ENCODE results near the gene AK2.
"Not testable (repeated sequence)": the region's sequence is repeated elsewhere in the genome, so short reads cannot be mapped to it uniquely, and the experiment has no call there.

- not testable (repeated sequence) for TF ChIP-seq CTCF (IDR thresholded peaks at IDR 0.05; ENCODE audit: insufficient read depth, low read length); GABPA (IDR thresholded peaks at IDR 0.05; ENCODE audit: low read depth); REST (IDR thresholded peaks at IDR 0.05; ENCODE audit: insufficient replicate concordance, low read depth); SPI1 (IDR thresholded peaks at IDR 0.05; ENCODE audit: borderline replicate concordance, low read depth)
- TF ChIP-seq POLR2AphosphoS5 (IDR thresholded peaks at IDR 0.05; ENCODE audit: low read depth), result 0 out of 2 replicates have a peak, but pooled peaks have one; percentile 17
Measured at GRCh38 chr1:32993324-32993636, 43.4 kb downstream of the AK2 start.

Measured in HL-60 (cell line).